A673 (cell line): ENCODE results near the gene MRPL20. TPM values are rescaled to one million over a fixed set of nuclear protein-coding genes. Genes with fewer than 3 reads are reported as not detected.
"Not testable (repeated sequence)": the region's sequence is repeated elsewhere in the genome, so short reads cannot be mapped to it uniquely, and the experiment has no call there.

Experiments used
- BruUV-seq: library from RNA; stranded (reverse); fragments of 400-500 nt; replicated peaks from 2 replicates; lab custom pipeline; 2021; lab: Mats Ljungman, UMichigan
- CTCF ChIA-PET: fragments of 300-600 bp; sonication (Branson Sonifier 250); formaldehyde crosslinking; loops from one replicate; lab custom pipeline; 2022; ENCODE audit warnings: antibody characterized with exemption; lab: Charles Lee
- POLR2A ChIA-PET: fragments of 300-600 bp; sonication (Branson Sonifier 250); formaldehyde crosslinking; loops from one replicate; lab custom pipeline; 2022; ENCODE audit warnings: antibody characterized with exemption; ENCODE audit not compliant: low non-redundant PET; lab: Charles Lee
- DNase-seq: peaks from one replicate; pipeline ENCODE4 v3.0.0-alpha.2; 2015; ENCODE audit warnings: low spot score
- H3K27ac ChIP-seq: fragments of 200-600 bp; sonication (generic); 2 replicates; pipeline ENCODE4 v1.5.1; 2016; ENCODE audit warnings: mixed run types, low read depth, mild to moderate bottlenecking, mixed read lengths, antibody characterized with exemption, low read length; ENCODE audit not compliant: poor library complexity, severe bottlenecking
- H3K27me3 ChIP-seq: fragments of 200-600 bp; sonication (generic); replicated peaks from 2 replicates; pipeline ENCODE4 v1.6.1; 2017; ENCODE audit warnings: mixed run types, low read depth, mild to moderate bottlenecking, mixed read lengths, antibody characterized with exemption, low read length; ENCODE audit not compliant: insufficient read depth, poor library complexity
- H3K36me3 ChIP-seq: fragments of 200-600 bp; sonication (generic); 2 replicates; pipeline ENCODE4 v1.6.1; 2016; ENCODE audit warnings: mixed run types, mild to moderate bottlenecking, mixed read lengths, antibody characterized with exemption, low read length; ENCODE audit not compliant: insufficient read depth, poor library complexity, severe bottlenecking
- H3K4me1 ChIP-seq: fragments of 200-600 bp; sonication (generic); 2 replicates; pipeline ENCODE4 v1.6.1; 2017; ENCODE audit warnings: mixed run types, mild to moderate bottlenecking, mixed read lengths, antibody characterized with exemption, low read length; ENCODE audit not compliant: insufficient read depth, poor library complexity, severe bottlenecking
- H3K4me3 ChIP-seq: fragments of 200-600 bp; sonication (generic); 2 replicates; pipeline ENCODE4 v1.5.1; 2016; ENCODE audit warnings: low read depth, mixed run types, mild to moderate bottlenecking, mixed read lengths, low read length; ENCODE audit not compliant: poor library complexity, severe bottlenecking
- H3K9me3 ChIP-seq: fragments of 200-600 bp; sonication (generic); 2 replicates; pipeline ENCODE4 v1.6.1; 2016; ENCODE audit warnings: mixed run types, low read depth, mild to moderate bottlenecking, mixed read lengths, antibody characterized with exemption, low read length; ENCODE audit not compliant: poor library complexity, severe bottlenecking
- EZH2 ChIP-seq: fragments of 200-600 bp; sonication (generic); IDR thresholded peaks from 2 replicates; pipeline ENCODE4 v1.6.1; 2017; ENCODE audit warnings: borderline replicate concordance, low read depth, mild to moderate bottlenecking, mixed read lengths, antibody characterized with exemption, low read length; ENCODE audit not compliant: poor library complexity, severe bottlenecking
- intact Hi-C: fragments of 100-400 bp; cut with micrococcal nuclease; formaldehyde crosslinking; loops from one replicate; pipeline ENCODE4 v1.10.0; 2022; ENCODE audit not compliant: unreplicated experiment
- total RNA-seq: library from RNA; stranded (reverse); gene quantifications from 2 replicates; pipeline ENCODE4 v1.2.3, GENCODE V29; 2021
- TF ChIP-seq, protein P1 (sequence below): fragments of 300-800, 200-600 bp; sonication (generic); conservative IDR thresholded peaks from 2 replicates; pipeline ENCODE4 v1.5.1; 2017; ENCODE audit warnings: low read depth, mild to moderate bottlenecking, antibody characterized with exemption, low read length, moderate library complexity, mixed read lengths

MRPL20 gene
- total RNA-seq, 1 experiment from 2014 or later = 151 TPM

DNA sequence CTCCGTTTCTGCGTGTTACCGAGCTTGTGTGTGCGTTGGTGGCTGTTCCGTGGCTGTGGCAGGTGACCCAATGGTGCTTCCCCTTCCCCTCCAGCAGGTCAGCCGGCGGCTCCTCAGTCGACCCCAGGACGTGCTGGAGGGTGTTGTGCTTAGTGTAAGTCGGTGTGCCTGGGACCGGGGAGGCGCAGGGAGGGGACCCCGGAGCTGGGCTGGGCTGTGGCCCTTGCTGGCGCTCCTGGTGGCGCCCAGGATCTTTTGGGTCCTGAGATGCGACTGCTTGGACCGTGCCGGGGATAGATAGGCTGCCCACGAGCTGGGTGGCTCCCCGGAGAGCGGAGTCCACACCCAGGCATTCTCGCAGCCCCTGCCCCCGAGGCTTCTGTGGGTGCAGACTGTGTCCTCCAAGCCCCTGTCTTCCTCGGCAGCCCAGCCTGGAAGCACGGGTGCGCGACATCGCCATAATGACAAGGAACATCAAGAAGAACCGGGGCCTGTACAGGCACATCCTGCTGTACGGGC lies 48.3 kb upstream of the MRPL20 start:
- no TSS peak for BruUV-seq
- Histone ChIP-seq H3K36me3 (no peaks in the 10 kb centered on the region), H3K27ac (no peak overlapping the region), H3K4me3 (no peak overlapping the region), H3K9me3 (no peaks in the 10 kb centered on the region), H3K4me1 (no peaks in the 10 kb centered on the region), H3K27me3 (no peaks in the 10 kb centered on the region)
- no peak for DNase-seq
- POLR2A ChIA-PET = no interaction called here
- intact Hi-C loops = loop anchor here (5.0 kb wide), 1 partner anchor 38 kb away; no protein-coding TSS in a partner anchor
- TF ChIP-seq EZH2 = no peak
- TF ChIP-seq, protein P1, sequence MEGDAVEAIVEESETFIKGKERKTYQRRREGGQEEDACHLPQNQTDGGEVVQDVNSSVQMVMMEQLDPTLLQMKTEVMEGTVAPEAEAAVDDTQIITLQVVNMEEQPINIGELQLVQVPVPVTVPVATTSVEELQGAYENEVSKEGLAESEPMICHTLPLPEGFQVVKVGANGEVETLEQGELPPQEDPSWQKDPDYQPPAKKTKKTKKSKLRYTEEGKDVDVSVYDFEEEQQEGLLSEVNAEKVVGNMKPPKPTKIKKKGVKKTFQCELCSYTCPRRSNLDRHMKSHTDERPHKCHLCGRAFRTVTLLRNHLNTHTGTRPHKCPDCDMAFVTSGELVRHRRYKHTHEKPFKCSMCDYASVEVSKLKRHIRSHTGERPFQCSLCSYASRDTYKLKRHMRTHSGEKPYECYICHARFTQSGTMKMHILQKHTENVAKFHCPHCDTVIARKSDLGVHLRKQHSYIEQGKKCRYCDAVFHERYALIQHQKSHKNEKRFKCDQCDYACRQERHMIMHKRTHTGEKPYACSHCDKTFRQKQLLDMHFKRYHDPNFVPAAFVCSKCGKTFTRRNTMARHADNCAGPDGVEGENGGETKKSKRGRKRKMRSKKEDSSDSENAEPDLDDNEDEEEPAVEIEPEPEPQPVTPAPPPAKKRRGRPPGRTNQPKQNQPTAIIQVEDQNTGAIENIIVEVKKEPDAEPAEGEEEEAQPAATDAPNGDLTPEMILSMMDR = no peak
- CTCF ChIA-PET = no interaction called here

DNA sequence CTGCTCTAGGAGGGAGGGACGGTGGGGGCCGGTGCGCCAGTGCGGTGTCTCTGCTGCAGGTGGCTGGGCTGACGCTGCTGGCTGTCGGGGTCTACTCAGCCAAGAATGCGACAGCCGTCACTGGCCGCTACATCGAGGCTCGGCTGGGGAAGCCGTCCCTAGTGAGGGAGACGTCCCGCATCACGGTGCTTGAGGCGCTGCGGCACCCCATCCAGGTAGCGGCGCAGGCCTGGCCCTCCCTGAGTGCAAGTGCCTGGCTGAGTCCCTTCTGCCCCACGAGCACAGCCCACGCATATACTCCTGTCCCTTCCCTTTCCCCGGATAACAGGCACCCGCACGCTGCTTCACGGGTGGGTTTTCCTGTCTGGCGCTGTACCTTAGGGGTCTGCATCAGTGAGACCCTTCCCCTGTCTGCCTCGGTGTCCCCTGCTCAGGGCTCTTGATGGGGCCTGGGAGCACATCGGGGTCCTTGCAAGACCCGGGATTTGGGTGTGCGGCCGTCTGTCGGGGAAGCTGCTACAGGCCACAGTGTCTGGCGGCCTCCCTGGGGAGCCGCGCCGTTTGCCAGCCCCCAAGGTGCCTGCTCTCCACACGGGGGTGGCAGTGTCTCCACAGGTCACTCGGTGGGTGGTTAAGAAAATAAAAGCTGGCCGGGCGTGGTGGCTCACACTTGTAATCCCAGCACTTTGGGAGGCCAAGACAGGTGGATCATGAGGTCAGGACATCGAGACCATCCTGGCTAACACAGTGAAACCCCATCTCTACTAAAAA lies 47.4 kb upstream of the MRPL20 start:
- DNase-seq, H3K4me3 ChIP-seq, POLR2A ChIA-PET, CTCF ChIA-PET, H3K27ac ChIP-seq, H3K36me3 ChIP-seq, H3K4me1 ChIP-seq, BruUV-seq, H3K9me3 ChIP-seq, H3K27me3 ChIP-seq: not testable (repeated sequence)
- intact Hi-C loops = loop anchor here (5.0 kb wide), 1 partner anchor 37 kb away; no protein-coding TSS in a partner anchor

DNA sequence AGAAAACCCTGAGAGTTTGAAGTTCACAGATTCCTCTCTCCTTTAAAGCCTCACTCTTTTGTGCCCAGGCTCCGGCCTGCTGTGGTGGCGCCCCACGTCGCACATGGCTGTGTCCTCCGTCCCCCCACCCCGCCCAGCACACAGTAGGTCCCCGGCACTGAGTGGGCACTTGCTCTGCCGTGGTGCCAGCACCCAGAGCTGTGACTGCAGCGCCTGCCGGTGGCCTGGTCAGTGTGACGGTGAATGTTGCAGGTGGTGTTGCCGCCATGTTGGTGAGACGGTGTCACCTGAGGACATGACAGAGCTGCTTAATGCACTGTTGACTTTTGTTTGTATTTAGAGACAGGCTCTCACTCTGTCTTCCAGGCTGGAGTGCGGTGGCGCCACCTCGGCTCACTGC lies 45.8 kb upstream of the MRPL20 start:
- ChIA-PET CTCF (no interaction called here), POLR2A (no interaction called here)
- intact Hi-C loops = no loop called here
- Histone ChIP-seq H3K36me3 (no peaks in the 10 kb centered on the region), H3K9me3 (no peaks in the 10 kb centered on the region), H3K4me1 (no peaks in the 10 kb centered on the region), H3K27me3 (peaks cover 2% of the 10 kb centered on the region), H3K27ac (no peak overlapping the region), H3K4me3 (no peak overlapping the region)
- TF ChIP-seq, protein P1 = no peak
- no peak for TF ChIP-seq EZH2
- no TSS peak for BruUV-seq
- no peak for DNase-seq

DNA sequence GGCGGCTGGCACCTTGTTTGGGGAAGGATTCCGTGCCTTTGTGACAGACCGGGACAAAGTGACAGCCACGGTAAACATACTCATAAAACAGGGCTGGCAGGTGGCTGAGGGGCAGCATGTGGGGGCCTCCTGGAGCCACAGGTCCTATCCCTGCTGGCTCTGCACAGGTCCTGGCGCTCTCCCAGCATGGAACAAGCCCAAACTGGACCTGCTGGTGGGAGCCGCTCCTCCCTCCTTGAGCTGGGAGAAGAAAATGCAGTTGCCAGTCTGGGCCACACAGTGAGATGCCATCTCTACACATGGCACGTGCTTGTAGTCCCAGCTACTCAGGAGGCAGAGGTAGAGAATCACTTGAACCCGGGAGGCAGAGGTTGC lies 45.3 kb upstream of the MRPL20 start:
- intact Hi-C loops = not testable (repeated sequence)

More for the DNA sequence above, 45.3 kb upstream of the MRPL20 start:
- DNase-seq, H3K36me3 ChIP-seq, H3K27ac ChIP-seq, H3K4me1 ChIP-seq, CTCF ChIA-PET, H3K4me3 ChIP-seq, BruUV-seq, H3K9me3 ChIP-seq, POLR2A ChIA-PET, H3K27me3 ChIP-seq: not testable (repeated sequence)
